HG03108 (cell line): Measurements from ENCODE around the gene TICAM2.

Experiments used
- ATAC-seq: cut with Tn5 transposase; IDR thresholded peaks from one replicate; pipeline ENCODE4 v1.9.1; 2021; ENCODE audit warnings: moderate library complexity; ENCODE audit not compliant: unreplicated experiment

The TICAM2 gene

DNA sequence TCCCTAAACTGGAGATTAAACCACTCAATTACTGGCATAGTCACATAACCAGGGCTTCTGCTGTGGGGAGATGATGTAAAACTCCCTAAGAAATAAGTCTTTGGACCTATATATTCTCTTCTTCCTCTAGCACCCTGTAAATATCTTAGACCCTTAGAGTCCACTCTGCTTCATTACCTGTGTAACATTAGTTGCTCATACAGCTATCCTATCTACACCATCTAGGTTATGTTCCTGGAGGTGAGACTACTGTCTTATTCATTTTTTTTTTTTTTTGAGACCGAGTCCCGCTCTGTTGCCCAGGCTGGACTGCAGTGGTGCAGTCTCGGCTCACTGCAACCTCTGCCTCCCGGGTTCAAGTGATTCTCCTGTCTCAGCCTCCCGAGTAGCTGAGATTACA is 9.6 kb upstream of the TICAM2 start:
- ATAC-seq = no peak

DNA sequence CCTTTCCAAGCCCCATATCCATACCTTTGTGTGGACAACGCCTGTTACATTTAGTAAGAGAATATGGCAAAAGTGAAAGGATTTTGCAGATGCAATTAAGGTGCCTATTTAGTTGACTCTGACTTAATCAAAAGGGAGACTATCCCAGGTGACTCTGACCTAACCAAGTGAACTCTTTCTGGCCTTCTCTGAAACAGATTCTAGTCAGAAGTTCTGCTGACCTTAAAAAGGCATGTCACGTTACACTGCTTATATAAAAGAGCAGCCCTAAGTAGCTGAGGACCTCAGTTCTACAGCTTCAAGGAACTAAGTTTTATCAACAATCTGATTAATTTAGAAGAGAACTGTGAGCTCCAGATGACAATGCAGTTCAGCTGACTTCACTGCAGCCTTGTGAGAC is 5.7 kb upstream of the TICAM2 start:
- ATAC-seq = no peak

DNA sequence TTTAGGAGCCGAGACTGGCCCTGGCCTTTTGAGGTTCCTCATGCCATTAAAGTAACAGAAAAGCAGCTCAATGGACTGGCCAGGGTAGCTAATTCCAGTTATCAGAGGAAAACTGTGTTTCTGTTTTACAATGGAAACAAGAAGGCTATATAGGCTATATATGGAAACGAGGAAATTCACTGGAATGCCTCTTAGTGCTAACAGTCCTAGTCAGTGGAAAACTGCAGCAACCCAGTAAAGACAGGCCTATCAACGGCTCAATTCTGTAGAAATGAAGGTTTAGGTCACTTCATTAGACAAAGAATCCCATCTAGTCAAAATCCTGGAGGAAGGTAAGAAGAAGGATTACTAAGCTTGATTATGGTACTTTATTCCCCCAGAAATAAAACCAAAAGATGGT is 3.2 kb upstream of the TICAM2 start:
- ATAC-seq = no peak

- no peak for ATAC-seq
Observed at GRCh38 chr5:115602591-115603125, 379 bp upstream of the TICAM2 start.

DNA sequence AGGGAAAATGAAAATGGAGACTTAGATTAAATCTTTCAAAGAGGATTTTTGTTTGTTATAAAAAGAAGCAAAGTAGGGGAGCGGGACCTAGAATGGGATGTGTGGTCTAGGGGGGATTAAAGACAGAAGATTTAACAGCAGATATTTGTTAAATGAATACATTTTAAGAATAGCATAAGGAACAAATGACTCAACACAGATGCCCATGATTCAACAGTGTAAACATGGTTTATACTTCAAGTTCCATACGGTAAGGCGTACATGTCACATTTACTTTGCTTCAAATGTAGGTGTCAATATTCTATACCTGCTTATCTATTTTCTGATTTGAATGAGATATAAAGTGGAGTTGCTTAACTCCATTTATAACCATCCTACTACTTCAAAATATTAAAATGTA is 1.5 kb downstream of the TICAM2 start:
- no peak for ATAC-seq

- ATAC-seq = no peak
Observed at GRCh38 chr5:115599924-115600323, 2.4 kb downstream of the TICAM2 start.

DNA sequence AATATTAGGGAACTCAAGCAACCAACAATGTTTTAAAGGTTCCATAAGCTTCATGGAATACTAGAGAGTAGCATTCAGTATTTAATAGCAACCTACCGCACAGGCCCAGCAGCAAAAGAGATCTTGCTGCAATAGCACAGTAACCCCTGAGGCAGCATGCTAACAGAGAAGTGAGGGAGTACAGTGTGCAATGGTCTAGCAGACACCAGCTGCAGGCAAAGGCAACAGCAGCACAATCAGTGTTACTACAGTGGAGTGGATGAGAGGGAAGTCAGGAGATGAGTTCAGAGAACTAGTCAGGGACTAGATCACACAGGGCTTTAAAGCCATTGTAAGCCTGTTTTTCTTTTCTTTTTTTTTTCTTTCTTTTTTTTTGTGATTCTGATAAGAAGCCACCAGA is 2.8 kb downstream of the TICAM2 start:
- ATAC-seq = peak; percentile 42

GRCh38 chr5:115594128-115595047 is 7.9 kb downstream of the TICAM2 start:
- ATAC-seq = no peak

DNA sequence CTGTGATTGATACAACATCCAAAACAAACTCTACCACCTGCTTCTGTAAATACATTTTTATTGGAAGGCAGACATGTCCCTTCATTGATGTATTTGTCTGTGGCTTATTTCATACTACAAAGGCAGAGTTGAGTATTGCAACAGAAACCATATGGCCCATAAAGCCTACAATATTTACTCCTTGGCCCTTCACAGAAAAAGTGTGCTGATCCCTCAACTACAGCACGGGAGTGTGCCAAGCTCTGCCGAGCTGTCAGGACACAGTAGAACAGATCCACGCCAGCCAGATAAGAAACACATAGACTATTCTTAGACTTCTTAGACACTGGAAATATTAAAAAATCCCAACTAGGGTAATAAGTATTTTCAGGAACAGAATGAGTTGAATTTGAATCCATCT is 13.2 kb downstream of the TICAM2 start:
- no peak for ATAC-seq

- no peak for ATAC-seq
Observed at GRCh38 chr5:115588640-115589039, 13.6 kb downstream of the TICAM2 start.

DNA sequence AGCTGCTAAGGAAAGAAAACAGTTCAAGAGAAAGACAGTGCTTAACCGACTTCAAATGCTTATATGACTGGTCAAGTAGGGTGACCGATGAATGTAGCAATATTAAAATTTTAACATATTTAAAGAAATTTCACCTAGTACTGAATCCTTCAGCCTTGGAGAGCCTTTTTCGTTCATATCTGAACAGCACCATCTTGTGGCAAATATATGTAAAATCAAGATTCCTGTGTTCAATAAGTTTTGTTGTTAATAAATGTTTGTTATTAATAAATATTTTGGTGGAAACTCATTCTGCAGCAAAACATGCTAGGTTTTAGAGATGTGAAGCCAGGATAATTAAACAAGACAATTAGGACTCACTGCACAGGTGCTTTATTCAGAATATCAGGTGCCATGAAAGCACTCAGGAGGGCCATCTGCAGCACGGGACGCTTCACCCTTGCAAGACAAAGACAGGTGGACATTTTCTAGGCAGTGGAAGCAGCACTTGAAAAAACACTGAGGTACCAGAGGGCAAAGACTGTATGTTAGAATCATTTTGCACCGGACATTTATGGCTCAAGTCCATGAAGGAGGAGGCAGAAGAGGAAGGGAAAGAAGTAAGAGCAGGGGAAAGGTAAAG is 15.6 kb downstream of the TICAM2 start:
- ATAC-seq = no peak

- ATAC-seq = no peak
Observed at GRCh38 chr5:115585265-115585664, 17.0 kb downstream of the TICAM2 start.

- no peak for ATAC-seq
Observed at GRCh38 chr5:115584501-115584900, 17.8 kb downstream of the TICAM2 start.

- ATAC-seq = no peak
Observed at GRCh38 chr5:115583474-115583873, 18.8 kb downstream of the TICAM2 start.

- ATAC-seq = no peak
Observed at GRCh38 chr5:115580941-115581340, 21.3 kb downstream of the TICAM2 start.

DNA sequence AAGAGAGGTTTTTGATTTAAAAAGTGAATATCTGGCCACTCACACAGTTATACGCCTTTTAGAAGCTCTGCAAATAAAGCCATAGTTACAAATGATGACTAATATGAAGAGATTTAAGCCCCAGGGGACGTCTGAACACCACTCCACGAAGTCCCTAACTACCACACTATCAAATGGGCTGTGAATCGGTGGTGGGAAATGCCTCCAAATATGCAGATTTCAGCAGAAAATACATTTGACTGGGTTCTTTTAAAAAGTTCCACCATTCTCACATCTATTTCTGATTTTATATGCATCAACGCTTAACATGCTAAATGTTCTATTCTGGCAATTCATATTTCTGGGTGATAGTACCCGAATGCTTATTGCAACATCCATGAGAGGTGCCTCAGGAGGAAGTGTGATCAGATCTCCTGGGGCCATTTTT is 22.5 kb downstream of the TICAM2 start:
- peak; percentile 52 for ATAC-seq

DNA sequence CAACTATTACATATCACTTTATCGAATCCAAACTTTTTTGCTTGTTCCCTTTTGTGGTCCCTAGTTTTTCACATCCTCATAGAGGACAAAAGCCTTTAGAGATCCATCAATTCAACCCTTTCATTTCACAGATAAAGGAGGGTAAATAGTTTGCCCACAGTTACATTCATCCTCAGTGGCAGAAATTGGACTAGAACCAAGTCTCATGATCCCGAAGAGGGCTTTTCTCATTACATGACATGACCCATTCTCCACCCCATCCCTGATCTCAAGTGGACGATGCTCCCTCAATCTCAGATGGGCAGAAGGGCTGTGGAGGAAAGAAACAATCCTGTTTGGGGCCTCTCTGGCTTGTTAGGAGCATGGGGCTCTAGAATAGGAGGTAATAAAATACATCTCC is 23.1 kb downstream of the TICAM2 start:
- no peak for ATAC-seq

- ATAC-seq = peak; percentile 50
Observed at GRCh38 chr5:115578657-115579056, 23.6 kb downstream of the TICAM2 start.

- ATAC-seq = no peak
Observed at GRCh38 chr5:115577741-115578140, 24.5 kb downstream of the TICAM2 start.

DNA sequence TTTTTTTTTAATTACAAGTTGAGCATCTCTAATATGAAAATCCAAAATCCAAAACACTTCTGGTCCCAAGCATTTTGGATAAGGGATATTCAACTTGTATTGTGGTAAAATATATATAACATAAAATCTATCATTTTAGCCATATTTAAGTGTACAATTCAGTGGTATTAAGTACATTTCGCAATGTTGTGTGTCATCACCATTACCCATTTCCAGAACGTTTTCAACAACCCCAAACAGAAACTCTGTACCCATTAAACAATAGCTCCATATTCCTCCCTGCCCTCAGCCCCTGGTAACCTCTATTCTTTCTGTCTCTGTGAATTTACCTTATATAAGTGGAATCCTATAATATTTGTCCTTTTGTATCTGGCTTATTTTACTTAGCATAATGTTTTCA is 24.9 kb downstream of the TICAM2 start:
- no peak for ATAC-seq

DNA sequence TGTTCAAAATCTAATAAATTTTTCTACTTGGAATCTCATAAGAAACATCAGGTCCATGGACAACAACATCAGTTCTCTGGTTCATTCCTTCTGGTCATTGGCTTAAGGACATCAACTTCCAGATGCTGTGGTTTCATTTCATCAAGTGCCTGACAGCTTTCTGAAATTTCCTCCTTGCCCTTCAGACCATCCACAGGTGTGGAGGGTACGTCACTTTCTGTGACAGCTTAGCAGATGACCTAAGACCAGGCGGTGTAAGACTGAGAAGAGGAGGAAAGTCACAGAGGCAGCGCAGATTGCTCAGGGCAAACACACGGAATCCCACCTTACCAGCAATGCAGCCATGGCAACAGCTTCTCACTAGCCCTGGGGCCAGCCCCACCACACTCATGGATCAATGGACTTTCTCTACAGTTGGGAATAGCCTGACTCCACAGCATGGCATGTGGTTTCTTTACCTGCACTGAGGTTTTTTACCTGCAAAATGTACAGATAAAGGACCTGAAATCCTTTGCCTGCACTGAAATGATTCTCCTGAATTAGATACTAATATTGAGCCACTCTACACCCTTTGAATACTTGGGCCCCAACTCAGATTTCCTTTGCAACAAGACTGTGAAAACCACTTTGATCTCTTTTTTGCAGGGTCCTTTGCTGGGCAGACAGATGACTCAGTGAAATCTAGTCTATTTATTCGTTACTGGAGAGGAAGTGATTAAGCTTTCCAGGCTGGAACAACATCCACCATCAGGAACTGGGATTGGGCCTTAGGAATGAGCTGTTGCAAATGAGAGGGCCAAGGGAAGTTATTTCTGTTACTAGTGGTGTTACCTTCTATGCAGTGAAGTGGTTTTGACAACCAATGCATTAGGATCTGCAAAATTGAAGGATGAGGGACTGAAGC is 26.9 kb downstream of the TICAM2 start:
- no peak for ATAC-seq
